ENCODE data around the gene CHRNE.
"Not testable (repeated sequence)": the region's sequence is repeated elsewhere in the genome, so short reads cannot be mapped to it uniquely, and the experiment has no call there.

The CHRNE gene

DNA sequence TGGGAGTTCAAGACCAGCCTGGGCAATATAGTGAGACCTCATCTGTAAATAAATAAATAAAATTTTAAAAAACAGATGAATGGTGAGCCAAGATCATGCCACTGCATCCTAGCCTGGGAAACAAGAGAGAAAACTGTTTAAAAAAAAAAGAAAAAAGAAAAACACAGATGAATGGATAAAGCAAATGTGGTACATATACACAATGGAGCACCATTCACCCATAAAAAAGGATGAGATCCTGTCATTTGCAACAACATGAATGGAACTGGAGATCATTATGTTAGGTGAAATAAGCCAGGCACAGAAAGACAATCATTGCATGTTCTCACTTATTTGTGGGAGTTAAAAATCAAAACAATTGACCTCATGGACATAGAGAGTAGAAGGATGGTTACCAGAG is 3.7 kb upstream of the CHRNE start:
- DNase-seq (ENCODE audit: low spot score) = not testable (repeated sequence)

DNA sequence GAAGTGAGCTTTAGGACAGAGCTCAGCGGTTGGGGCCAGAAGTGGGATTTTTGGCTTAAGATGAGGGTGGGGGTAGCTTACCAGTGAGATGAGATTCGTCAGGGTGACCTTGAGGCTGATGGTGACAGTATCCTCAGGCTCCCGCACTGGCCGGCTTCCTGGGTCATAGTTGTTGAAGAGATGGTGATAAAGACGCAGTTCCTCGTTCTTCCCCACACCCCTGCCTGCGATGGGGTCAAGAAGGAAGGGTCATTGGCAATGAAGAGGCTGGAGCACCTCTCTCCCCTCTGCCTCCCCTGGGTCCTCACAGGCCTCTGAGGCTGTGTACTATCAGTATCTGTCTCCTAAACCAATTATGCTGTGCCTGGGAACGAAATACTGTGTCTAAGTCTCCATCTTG is 358 bp downstream of the CHRNE start:
- DNase-seq (ENCODE audit: low spot score) = no peak

DNA sequence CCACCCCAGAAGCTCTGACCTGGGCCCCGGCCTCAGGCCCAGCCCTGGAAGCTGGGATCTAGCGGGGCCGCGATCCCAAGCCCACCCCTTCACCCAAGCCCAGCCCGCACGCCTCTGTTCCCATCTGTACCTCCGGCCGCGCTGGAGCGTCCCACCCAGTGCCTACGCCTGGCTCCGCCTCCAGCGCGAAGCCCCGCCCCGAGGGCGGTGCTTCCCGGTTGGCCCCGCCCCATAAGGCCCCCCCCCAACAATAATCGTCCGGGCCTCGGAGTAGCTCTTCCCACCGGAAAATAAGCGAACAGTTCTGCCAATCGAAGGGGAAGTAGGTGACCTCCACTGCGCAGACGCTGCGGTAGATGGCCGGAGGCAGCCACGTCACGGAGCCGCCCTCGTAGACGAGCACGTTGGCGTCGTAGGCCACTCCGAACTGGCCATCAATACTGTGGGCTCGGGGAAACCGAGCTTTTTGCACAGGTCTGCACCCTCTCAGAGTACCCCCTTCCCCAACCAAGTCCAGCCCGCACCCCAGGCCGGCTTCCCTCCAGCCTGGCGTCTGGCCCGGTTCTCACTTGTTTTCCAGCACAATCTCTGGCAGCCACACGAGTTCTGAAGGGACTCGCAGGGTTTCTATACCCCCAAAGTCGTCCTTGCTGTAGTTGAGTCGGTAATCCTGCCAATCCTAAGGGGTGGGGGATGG is 1.1 kb downstream of the CHRNE start:
- no peak for DNase-seq (ENCODE audit: low spot score)

DNA sequence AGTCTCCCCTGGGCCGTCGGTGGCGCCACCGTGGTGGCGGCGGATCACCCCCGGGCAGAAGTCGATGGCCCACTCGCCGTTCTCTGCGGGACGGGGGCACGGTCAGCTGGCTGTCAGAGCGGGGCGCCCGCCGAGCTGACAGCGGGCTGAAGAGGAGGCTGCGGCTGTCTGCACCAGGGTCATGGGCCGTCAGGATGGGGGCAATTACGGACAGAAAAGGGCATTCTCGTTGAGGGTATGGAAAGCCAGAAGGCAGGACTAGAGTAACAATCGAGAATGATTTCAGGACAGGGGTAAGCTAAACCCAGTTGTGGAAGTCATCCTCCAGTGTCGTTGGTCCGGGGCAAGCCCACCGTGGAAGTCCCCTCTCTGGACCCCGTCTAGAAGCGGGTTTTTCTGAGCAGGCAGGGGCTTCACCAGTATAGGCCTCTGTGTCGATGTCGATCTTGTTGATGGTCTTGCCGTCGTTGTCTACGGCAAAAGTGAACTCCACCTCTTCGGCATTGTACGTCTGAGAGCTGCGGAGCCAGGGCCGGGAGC is 1.7 kb downstream of the CHRNE start:
- no peak for DNase-seq (ENCODE audit: low spot score)

DNA sequence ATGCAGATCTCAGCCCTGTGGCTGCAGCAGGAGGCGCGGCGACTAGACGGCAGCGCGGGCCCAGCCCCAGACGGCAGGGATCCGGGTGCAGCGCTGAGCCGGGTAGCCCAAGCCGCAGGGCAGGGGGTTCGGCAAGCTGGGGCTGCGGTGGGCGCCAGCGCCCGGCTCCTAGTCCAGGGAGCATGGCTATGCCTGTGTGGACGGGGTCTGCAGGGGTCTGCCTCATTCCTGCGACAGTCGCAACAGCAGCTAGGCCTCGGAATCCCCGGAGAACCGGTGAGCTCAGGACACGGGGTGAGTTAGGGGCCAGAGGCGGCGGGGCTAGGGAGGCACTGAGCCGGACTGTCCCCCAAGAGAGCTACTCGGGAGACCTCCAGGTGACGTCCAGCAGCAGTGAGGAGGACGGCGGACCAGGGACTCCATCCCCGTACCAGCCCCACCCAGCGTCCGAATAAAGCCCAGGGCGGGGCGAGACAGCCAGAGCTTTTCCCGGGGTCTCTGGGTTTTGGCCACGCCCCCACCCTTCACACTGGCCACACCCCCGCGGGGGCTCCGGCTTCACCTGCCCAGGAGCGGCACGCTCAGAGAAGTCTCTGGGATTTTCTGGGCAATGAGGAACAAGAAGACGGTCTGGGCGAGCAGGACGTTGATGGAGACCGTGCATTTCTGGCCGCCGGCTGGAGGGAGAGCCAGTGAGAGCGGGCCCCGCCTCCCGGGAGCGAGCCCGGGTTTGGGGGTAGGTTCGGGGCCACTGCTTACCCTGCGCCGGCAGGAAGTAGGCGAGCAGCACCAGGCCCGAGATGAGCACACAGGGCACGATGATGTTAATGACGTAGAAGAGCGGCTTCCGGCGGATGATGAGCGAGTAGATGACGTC is 2.4 kb downstream of the CHRNE start:
- DNase-seq (ENCODE audit: low spot score) = no peak

DNA sequence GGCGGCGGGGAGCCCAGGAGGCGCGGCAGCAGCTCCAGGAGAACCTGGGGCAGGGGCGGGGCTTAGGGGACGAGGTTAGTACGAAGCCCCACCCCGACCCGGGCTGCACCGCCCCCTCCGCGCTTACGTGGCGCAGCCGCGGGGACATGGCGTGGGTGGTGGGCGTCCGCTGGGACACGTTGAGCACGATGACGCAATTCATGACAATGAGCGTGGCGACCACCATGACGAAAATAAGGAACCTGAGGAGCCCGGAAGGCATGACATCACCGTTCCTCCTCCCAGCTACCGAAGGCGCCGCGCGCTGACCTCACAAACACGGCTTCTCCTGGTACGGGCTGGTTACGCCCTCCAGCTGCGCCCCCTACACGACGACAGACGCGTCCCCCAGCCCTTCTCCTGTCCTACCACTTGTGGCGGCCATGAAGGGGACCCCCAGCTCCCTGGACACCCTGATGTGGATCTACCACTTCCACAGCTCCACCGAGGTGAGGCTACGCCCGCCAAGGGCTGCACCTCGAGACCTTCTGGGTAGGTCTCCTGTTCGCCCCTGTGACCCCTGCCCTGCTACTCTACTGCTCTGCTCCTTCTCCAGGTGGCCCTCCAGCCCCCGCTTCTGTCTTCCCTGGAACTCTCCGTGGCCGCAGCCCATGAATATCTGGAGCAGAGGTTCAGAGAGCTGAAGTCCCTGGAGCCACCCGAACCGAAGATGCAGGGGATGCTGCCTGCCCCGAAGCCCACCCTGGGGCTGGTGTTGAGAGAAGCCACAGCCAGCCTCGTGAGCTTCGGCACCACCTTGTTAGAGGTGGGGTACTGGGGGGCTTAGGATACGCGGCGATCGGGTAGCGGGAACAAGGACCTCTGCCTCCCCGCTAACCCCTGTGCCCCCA is 3.3 kb downstream of the CHRNE start, which contains the start of gene C17orf107:
C17orf107 (plus strand) TSS at position 196 of the 890 bp plus-strand sequence; CDS start at position 423, 227 bp downstream.
- DNase-seq (ENCODE audit: low spot score) = peak; percentile 57

DNA sequence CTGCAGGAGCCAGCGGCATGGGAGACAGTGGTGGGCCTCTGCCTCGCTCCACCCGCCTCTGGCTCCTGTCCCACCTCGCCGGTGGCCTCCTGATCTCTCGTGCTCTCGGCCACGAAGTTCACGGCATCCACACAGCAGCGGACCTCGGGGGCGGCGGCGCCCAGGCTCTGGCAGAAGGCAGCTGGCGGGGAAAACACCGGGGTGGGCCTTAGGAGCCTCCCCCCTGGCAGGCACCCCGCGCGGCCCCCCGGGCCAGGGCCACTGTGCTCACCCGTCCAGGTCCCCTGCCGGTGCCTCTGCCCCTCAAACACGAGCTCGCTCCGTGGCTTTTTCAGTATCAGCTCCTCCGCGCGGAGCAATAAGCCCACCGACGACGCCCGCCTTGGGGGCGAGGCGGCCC is 4.0 kb downstream of the CHRNE start:
- DNase-seq (ENCODE audit: low spot score) = no peak

- no peak for DNase-seq (ENCODE audit: low spot score)
Observed at GRCh38 chr17:4898351-4898750, 4.5 kb downstream of the CHRNE start.

DNA sequence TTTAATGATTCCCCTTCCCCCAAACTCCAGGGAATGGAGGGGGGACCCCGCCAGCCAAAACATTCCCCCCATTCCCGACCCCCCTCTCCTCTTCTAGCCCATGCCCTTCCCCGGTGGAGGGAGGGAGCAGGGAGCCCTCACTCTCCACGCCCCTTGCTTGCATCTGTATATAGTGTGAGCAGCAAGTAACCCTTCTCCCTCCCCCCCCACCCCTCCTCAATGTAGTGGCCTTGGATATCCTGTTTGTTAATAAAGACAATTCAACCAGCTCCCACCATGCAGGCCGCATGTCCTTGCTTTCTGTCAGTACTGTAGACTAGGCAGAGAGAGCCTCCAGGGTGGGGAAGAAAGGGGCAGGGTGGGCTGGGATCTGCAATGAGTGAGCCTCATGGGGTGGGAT is 5.1 kb downstream of the CHRNE start:
- DNase-seq (ENCODE audit: low spot score) = no peak

GRCh38 chr17:4897198-4897687 is 5.7 kb downstream of the CHRNE start:
- no peak for DNase-seq (ENCODE audit: low spot score)

DNA sequence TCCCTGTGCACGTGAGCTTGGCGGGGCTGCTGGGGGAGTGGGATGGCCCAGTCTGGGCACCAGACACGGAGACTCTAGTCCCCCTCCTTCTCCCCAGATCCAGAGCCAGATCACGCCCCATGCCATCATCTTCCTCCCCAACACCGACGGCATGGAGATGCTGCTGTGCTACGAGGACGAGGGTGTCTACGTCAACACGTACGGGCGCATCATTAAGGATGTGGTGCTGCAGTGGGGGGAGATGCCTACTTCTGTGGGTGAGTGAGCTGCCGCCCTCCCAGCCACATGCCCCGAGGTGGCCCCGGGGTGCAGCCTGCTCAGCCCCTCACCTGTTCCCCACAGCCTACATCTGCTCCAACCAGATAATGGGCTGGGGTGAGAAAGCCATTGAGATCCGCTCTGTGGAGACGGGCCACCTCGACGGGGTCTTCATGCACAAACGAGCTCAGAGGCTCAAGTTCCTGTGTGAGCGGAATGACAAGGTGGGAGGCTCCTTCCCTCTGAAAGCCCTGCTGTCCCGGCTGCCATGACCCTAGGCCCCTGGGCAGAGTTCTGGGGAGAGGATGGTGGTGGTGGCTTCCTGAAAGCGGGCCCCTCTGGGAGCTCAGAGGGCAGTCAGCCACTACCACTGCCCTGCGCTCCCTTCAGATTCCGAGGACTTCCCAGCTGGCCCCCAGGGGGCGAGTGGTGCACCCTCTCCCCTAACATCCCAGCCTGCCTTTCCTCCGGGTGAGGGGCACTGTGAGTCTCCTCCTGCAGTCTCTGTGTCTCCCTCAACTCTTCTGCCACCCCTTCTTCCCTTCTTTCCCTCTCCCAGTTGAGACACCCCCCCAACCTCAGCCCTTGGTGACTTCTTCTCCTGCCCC is 6.3 kb downstream of the CHRNE start:
- DNase-seq (ENCODE audit: low spot score) = no peak

DNA sequence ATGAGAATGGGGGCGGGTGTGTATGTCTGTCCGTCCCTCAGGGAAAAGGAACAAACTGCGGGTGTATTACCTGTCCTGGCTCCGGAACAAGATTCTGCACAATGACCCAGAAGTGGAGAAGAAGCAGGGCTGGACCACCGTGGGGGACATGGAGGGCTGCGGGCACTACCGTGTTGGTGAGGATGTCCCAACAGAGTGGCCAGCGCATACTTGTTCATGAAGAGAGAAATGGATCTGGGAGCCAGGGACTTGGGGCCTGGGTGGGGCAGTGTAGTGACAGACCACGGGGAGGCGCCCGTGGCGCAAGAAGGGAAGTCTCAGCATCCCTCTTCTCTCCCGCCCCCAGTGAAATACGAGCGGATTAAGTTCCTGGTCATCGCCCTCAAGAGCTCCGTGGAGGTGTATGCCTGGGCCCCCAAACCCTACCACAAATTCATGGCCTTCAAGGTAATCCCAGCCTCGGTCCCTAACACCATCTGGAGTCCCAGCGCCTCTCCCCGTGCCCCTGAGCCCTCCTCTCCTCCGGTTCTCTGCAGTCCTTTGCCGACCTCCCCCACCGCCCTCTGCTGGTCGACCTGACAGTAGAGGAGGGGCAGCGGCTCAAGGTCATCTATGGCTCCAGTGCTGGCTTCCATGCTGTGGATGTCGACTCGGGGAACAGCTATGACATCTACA is 7.1 kb downstream of the CHRNE start:
- no peak for DNase-seq (ENCODE audit: low spot score)

GRCh38 chr17:4895121-4895520 is 7.8 kb downstream of the CHRNE start:
- DNase-seq (ENCODE audit: low spot score) = no peak

DNA sequence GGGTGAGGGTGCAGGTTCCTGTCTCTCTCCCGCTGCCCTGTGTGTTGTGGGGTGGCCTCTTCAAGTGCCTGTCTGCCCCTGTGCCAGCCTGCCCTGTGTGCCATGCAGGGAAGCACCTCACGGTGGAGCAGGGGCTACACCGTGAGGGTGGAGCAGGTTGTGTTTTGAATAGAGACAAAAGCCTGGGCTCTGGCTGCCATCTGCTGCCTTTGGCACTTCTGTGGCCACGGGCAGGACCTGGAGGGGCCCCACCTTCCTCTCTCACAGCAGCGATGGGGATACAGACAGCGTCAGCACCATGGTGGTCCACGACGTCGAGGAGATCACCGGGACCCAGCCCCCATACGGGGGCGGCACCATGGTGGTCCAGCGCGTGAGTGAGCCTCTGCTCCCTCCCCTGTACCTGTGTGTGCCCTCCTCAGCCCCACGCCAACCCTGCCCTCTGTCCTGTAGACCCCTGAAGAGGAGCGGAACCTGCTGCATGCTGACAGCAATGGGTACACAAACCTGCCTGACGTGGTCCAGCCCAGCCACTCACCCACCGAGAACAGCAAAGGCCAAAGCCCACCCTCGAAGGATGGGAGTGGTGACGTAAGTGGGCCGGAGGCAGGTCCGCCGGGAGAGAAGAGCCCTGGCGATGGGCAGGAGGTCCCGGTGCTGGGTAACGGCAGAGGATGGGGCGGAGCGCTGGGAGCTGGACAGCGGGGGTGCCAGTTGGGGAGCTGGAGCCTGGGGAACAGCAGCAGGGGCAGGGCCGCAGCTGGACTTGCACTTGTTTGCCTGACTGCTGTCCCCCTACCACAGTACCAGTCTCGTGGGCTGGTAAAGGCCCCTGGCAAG is 9.0 kb downstream of the CHRNE start:
- no peak for DNase-seq (ENCODE audit: low spot score)

- DNase-seq (ENCODE audit: low spot score) = no peak
Observed at GRCh38 chr17:4893272-4893671, 9.6 kb downstream of the CHRNE start.

DNA sequence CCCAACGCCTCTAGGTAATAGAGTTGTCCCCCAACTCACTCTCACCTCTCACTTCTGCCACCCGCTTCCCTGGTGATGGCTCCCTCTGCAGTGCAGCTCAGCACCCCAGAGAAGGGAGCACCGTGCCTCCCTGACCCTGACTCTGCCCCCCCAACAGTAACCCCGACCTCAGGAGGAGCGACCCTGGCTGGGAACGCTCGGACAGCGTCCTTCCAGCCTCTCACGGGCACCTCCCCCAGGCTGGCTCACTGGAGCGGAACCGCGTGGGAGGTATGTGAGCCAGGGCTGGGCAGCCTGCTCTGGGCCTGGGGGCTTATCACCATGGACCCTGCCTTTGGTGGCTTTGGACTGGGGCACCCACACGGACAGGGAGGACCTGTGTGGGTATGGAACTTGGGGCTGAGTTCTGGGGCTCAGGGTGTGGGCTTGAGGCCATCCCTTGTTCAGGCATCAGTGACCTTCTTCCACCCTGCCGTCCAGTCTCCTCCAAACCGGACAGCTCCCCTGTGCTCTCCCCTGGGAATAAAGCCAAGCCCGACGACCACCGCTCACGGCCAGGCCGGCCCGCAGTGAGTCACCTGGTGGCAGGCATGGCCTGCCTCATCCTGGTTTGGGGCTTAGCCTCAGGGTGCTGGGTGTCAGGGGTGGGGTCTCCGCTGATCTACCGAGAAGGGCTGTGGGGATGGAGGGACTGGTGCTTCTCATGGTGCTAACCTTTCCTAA is 10.2 kb downstream of the CHRNE start:
- DNase-seq (ENCODE audit: low spot score) = no peak

- DNase-seq (ENCODE audit: low spot score) = no peak
Observed at GRCh38 chr17:4891411-4892410, 11.2 kb downstream of the CHRNE start.
